Left ventricle myocardium inferior (tissue), 1 donor: ENCODE measurements around the gene OR1I1. TPM values are rescaled to one million over a fixed set of nuclear protein-coding genes. Genes with fewer than 3 reads are reported as not detected.

Experiments used
- DNase-seq: peaks from one replicate; pipeline ENCODE4 v3.0.0-alpha.2; 2020
- H3K27ac ChIP-seq: fragments of 200-600 bp; replicated peaks from 2 replicates; pipeline ENCODE4 v1.8.0; 2021
- H3K27me3 ChIP-seq: fragments of 200-600 bp; 2 replicates; pipeline ENCODE4 v1.8.0; 2021; ENCODE audit warnings: low read depth
- H3K36me3 ChIP-seq: fragments of 200-600 bp; 2 replicates; pipeline ENCODE4 v1.8.0; 2021
- H3K4me1 ChIP-seq: fragments of 200-600 bp; 2 replicates; pipeline ENCODE4 v1.8.0; 2021
- H3K4me3 ChIP-seq: fragments of 200-600 bp; 2 replicates; pipeline ENCODE4 v1.8.0; 2021; ENCODE audit warnings: mild to moderate bottlenecking, moderate library complexity
- H3K9me3 ChIP-seq: fragments of 200-600 bp; replicated peaks from 2 replicates; pipeline ENCODE4 v1.8.0; 2021
- intact Hi-C: fragments of 100-400 bp; cut with micrococcal nuclease; formaldehyde crosslinking; loops from one replicate; pipeline ENCODE4 v1.11.0; 2022
- total RNA-seq: library from RNA; stranded (reverse); fragmentation: NEBNext Ultra II Directional; extraction: Animal tissue kit (Norgen Biotek cat#: 25700); gene quantifications from one replicate; pipeline ENCODE4 v1.2.1, GENCODE V29; 2021
- TF ChIP-seq, protein P1 (sequence below): fragments of 200-600 bp; IDR thresholded peaks from 2 replicates; pipeline ENCODE4 v1.8.0; 2021; ENCODE audit warnings: antibody characterized with exemption, mild to moderate bottlenecking, borderline replicate concordance
- donor health status: DM: no; HTN: yes; CAD: no; lungs with severe emphysema.

Gene OR1I1
- total RNA-seq, 1 donor from 2014 or later, result not detected

DNA sequence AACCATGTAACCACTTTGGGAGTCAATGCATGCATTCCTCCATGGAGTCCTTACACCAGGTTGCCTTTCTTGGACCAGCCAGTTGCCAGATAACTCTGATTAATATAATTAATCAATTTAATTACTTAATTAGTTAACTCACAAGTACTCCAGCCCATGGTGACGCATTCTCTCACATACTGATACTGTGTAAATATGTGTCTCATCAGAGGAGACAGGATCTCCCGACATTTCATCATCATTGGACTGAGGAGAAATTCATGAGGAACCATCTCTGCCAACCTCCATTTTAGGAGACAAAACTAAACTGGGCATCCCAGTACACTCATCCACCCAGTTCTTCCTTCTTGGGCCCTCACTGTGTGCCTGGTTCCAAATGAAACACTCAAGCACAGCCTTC, 39.2 kb upstream of the OR1I1 start:
- Histone ChIP-seq H3K27ac (no peak overlapping the region), H3K27me3 (peaks cover 68% of the 10 kb centered on the region), H3K4me3 (no peak overlapping the region), H3K9me3 (no peaks in the 10 kb centered on the region), H3K36me3 (no peaks in the 10 kb centered on the region), H3K4me1 (no peaks in the 10 kb centered on the region)
- no peak for DNase-seq
- intact Hi-C loops, result no loop called here
- TF ChIP-seq, protein P1, sequence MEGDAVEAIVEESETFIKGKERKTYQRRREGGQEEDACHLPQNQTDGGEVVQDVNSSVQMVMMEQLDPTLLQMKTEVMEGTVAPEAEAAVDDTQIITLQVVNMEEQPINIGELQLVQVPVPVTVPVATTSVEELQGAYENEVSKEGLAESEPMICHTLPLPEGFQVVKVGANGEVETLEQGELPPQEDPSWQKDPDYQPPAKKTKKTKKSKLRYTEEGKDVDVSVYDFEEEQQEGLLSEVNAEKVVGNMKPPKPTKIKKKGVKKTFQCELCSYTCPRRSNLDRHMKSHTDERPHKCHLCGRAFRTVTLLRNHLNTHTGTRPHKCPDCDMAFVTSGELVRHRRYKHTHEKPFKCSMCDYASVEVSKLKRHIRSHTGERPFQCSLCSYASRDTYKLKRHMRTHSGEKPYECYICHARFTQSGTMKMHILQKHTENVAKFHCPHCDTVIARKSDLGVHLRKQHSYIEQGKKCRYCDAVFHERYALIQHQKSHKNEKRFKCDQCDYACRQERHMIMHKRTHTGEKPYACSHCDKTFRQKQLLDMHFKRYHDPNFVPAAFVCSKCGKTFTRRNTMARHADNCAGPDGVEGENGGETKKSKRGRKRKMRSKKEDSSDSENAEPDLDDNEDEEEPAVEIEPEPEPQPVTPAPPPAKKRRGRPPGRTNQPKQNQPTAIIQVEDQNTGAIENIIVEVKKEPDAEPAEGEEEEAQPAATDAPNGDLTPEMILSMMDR, result no peak

DNA sequence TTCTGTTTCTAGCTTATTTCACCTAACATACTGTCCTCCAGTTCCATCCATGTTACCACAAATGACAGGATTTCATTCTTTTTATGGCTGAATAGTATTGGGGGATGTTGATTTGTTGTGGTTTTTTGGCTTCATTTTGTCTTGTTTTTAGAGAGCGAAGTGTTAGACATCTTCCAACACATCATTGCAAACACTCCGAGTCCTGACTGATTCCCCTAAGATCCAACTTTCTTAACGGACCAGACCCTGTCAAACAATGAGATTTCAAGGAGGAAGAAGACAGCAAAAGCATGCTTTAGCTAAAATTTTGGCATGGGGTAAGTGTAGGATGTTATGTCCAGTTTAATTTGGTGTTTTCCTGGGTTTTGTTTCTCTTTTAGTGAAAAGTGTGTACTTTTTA, 36.5 kb upstream of the OR1I1 start:
- Histone ChIP-seq H3K4me3 (no peak overlapping the region), H3K27ac (no peak overlapping the region), H3K9me3 (no peaks in the 10 kb centered on the region), H3K4me1 (no peaks in the 10 kb centered on the region), H3K27me3 (peaks cover 65% of the 10 kb centered on the region), H3K36me3 (no peaks in the 10 kb centered on the region)
- TF ChIP-seq, protein P1, result no peak
- intact Hi-C loops, result no loop called here
- no peak for DNase-seq

DNA sequence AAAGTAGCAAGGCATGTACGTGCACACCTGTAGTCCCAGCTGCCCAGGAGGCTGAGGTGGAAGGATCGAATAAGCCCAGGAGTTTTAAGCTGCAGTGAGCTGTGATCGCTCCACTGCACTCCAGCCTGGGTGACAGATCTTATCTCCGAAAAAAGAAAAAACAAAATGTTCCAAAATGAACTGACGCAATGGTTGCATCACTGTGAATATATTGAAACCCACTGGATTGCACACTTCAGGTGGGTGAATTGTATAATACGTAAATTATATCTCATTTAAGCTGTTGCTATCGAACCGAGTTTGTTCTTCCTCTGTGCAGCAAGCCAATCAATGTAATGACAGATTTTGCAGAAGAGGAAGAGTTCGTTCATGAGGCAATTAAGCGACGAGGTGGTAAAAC, 34.3 kb upstream of the OR1I1 start:
- Histone ChIP-seq H3K9me3 (no peaks in the 10 kb centered on the region), H3K27me3 (peaks cover 47% of the 10 kb centered on the region), H3K4me1 (no peaks in the 10 kb centered on the region), H3K27ac (no peak overlapping the region), H3K36me3 (no peaks in the 10 kb centered on the region), H3K4me3 (no peak overlapping the region)
- no peak for DNase-seq
- intact Hi-C loops, result no loop called here
- TF ChIP-seq, protein P1, result no peak

DNA sequence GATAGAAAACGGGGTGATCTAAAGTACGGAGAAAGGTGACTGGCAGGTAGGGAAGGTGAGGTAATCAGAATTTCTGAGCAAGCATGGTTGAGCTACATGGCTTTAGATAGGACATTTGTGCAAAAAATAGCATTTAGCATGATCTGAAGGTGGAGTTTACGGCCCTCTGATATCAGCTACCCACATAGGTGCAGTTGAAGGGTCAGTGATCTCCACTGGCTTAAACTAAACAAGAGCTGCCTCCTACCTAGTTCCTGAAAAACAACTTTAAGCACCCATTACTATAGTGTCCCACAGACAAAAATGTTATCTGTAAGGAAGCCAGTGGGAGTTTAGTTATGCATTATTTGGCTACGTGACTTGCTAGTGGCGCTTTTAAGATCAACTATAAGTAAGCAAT, 33.9 kb upstream of the OR1I1 start:
- TF ChIP-seq, protein P1, result no peak
- no peak for DNase-seq
- Histone ChIP-seq H3K27me3 (peaks cover 45% of the 10 kb centered on the region), H3K27ac (no peak overlapping the region), H3K4me1 (no peaks in the 10 kb centered on the region), H3K36me3 (no peaks in the 10 kb centered on the region), H3K9me3 (no peaks in the 10 kb centered on the region), H3K4me3 (no peak overlapping the region)
- intact Hi-C loops, result no loop called here

DNA sequence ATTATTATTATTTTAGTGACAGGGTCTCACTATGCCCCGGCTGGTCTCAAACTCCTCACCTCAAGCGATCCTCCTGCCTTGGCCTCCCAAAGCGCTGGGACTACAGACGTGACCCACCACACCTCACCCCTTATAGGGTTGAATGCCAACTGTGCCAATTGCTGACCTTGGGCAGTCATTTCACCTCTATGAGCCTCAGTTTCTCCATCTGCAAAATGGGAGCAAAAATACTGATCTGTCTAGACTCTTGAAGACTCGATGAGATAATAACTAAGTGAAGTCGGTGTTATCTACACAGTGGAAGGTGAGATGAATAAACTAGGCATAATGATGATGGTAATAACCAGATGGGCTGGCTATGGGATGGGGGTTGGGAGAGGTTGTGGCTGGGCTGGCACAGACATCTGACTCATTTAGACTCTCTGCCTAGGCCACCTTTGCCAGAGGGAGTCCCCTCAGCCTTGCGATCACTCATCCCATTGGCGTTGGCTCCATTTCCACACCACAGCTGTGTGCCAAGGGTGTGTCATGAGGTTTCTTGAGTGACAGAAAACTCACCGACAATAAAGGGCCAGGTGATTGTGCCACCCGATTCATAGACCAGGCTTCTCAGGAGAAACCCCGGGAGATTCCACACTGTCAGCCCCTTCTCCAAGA, 33.0 kb upstream of the OR1I1 start, which contains the start of gene CASP14:
TSS of gene CASP14 (plus strand) at position 596 of the 657 bp plus-strand sequence. CDS start 2,772 bp downstream, outside the sequence.
- TF ChIP-seq, protein P1, result no peak

More for the DNA sequence above, 33.0 kb upstream of the OR1I1 start, which contains the start of gene CASP14:
- H3K4me1 ChIP-seq, result no peaks in the 10 kb centered on the region
- H3K9me3 ChIP-seq, result no peaks in the 10 kb centered on the region
- no peaks in the 10 kb centered on the region for H3K36me3 ChIP-seq
- H3K27me3 ChIP-seq, result peaks cover 52% of the 10 kb centered on the region
- H3K4me3 ChIP-seq, result no peak within 1 kb of the TSS
- intact Hi-C loops, result no loop called here
- DNase-seq, result no peak
- no peak within 1 kb of the TSS for H3K27ac ChIP-seq
